Hematopoietic multipotent progenitor cell treated with erythropoietin and hydrocortisone succinate and interleukin-3 and kit ligand, for 15 days (in vitro differentiated cells): ENCODE measurements around the gene SLC2A9.
"Not testable (repeated sequence)": the region's sequence is repeated elsewhere in the genome, so short reads cannot be mapped to it uniquely, and the experiment has no call there.

ENCODE experiments used
- DNase-seq: peaks from one replicate; pipeline ENCODE4 v3.0.0-alpha.2; 2015; ENCODE audit warnings: low spot score

Gene SLC2A9

DNA sequence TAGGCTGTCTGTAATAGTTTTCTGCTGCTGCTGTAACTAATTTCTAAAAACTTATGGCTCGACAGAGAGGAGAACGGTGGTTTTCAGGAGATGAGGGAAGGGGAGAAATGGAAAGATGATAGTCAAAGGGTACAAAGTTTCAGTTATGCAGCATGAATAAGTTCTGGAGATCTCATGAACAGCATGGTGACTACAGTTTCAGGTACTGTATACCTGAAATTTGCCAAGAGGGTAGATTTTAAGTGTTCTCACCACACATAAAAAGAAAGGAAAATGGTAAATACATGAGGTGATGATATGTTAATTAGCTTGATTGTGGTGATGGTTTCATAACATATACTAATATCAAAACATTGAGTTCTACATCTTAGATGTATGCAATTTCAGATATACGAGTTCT lies 205.0 kb downstream of the SLC2A9 start:
- DNase-seq: no peak

DNA sequence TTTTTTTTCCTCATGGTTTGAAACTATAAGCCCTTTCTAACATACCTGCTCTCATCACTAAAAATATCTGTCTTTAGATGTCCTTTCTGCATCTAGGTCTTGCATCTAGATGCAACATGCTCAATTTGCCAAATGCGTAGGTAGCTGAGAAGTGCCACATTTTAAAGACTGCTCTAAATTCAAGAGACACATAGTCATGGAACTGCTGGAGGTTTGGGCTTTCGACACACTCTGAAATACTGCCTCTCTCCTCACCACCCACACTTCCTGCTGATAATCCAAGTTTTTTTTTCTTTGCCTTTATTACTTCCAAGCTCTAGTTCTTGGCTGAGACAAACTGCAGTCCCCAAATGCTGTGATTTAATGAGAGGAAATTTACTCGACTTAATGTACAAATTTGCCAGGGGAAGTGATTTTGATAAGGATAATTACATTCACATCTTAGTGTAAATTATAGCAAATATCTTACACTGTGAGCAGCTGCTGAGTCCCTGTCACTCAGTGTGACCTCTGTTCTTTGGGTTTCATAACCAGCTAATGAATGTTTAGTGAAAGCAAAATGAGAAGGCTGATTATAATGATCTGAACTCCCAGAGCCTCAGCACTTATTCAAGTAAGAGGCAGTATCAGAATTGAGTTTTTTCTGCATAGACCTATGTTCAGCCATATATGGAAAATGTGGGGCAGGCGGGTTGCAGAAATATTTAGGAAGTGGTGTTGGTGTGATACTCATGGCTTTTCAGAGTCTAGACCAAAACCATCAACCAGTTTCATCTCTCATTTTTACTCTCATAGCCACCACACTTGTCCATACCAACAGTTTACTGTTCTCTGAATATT lies 208.6 kb downstream of the SLC2A9 start:
- DNase-seq: no peak

DNA sequence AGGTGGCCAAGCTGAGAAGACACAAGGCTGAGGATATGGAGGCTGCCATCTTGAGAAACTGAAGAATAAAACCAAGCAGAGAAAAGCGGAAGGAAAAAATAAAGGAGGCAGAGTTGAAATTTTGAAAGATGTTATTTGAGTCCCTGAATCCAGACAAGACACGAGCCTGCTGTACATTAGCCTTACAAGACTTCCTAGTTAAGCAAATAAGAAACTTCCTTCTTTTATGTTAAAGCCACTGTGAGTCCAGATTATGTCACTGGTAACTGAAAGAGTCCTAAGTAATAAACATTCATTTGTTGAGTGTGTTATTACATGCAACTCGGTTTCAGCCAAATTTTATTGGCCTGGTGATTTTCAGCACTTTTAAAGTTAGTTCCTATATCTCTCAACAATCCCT lies 209.5 kb downstream of the SLC2A9 start:
- DNase-seq: no peak

DNA sequence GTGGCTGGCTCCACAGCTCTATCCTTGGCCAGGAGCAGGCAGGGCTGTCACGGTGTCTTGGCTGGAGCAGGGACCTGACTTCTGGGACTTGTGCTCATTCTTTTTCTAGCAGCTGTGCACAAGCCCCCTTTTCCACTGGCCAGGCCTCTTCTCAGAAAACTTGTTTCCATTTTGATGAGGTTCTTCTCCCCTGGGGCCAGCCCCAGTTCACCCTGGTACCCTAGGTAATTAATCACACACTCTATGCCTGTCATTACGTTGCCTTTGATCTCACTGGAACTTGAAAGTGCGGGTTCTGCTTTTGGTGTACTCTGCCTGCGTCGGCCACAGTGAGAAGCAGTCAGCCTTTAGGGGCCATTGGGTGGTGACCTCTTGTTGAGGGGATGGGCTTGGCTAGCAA lies 213.2 kb downstream of the SLC2A9 start:
- DNase-seq: no peak

DNA sequence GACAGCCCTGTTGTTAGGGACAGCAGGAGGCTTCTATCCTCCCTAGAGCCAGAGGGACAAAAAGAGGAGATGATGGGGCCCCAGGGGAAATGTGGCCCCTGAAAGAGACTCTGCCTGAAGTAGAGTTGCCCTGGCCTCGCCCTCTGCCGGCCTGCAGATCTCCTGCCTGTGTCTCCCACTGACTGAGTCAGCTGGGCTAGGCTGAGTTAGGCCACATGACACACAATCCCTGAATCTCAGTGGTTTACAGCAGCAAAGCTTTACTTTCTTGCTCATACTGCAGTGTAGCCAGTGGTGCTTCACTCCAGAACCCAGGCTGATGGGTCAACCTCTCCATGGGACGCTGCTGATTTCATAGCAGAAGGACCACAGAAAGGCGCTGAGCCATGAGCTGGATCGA lies 216.4 kb downstream of the SLC2A9 start:
- DNase-seq: no peak

DNA sequence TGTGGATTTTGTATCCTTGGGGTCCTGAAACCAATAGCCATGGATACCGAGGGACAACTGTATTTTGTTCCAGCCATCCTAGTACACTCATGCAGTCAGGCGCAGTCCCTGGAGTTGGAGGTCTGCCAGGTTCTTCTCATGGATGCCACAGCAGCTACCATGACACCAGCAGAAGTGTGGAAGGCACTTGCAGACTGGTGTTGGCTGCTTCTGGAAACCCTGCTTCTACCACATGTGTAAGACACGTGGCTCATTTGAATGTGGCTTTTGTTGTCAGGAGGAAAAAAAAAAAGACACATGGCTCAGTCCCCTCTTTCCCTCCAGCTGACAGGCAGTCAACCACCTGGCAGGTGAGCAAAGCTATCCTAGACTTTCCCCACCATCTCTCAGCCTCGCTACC lies 220.4 kb downstream of the SLC2A9 start:
- DNase-seq: no peak

DNA sequence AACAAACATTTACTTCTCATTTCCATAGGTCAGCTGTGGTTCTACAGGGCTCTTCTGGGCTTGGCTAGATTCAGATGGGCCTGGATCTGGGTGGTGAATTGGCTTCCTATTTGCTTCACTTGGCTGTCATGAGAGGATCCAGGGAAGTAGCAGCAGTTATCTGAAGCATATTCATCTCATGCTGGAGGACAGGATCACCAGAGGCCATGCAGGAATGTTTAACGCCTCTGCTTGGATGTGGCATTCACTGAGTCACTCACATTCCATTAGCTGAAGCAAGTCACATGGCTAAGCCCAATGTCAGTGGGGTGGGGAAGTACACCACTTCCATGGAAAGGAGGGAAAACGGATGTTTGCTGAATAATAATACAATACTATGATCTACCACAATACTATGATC lies 224.7 kb downstream of the SLC2A9 start:
- DNase-seq: not testable (repeated sequence)

DNA sequence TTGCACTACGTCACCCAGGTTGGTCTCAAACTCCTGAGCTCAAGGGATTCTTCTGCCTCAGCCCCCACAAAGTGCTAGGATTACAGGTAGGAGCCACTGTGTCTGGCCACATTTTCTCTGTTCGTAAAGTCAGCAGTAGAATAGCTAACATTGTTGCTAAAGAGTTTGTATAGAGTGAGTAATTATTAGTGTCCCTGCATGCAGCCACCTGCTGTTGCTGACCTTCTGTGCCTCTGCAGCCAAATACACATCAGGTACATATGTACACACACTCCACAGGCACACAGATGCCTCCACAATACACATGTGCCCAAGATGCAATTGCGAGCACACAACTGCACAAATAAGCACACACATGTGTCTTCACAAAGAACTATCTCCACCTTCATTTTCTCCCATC lies 228.9 kb downstream of the SLC2A9 start:
- no peak for DNase-seq

DNA sequence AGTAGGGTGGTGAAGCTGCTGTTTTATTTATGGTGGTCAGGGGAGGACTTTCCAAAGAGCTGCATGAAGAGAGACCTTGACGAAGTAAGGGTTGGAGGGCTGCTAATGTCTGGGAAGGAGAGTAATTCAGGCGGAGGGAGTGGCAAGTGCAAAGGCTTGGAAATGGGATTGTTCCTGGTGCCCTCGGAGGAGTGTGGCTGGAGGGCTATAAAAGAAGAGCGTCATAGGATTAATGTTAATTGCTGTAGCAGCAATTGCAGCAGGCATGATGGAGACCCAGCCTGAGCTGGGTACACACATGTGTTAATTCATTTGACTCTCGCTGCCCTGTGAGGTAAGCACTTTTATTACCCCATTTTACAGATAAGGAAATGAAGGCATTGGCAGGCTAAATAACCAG lies 235.4 kb downstream of the SLC2A9 start:
- DNase-seq: not testable (repeated sequence)

DNA sequence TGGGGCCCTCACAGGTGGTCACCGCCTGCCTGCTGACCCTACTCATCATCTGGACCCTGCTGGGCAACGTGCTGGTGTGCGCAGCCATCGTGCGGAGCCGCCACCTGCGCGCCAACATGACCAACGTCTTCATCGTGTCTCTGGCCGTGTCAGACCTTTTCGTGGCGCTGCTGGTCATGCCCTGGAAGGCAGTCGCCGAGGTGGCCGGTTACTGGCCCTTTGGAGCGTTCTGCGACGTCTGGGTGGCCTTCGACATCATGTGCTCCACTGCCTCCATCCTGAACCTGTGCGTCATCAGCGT lies 239.2 kb downstream of the SLC2A9 start:
- DNase-seq: no peak

DNA sequence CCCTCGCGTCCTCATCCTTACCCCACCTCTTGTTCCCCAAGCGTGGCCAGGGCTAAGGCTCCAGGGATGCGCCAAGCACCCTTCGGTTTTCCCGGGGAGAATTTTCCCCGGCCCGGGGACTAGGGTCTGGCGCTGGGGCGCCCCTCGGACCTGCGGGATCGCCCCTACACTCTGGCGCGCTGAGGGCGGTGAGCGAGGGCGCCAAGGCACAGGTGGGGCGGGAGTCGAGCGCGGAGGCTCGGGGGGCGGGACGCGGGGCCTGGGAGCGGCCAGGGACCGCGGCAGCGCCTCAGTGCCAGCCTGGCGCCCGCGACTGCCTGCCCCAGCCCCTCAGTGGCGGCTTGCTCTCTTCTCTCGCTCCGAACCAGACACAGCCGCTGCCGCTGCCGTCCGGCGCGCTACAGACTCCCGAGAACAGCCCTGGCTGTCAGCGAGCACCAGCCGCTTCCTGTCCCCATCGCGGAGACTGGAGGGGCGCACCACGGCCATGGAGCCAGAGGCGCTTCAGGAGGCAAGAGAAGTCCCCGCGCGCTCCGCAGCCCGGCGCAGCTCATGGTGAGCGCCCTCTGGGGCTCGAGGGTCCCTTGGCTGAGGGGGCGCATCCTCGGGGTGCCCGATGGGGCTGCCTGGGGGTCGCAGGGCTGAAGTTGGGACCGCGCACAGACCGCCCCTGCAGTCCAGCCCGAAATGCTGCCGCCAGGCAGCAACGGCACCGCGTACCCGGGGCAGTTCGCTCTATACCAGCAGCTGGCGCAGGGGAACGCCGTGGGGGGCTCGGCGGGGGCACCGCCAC lies 239.8 kb downstream of the SLC2A9 start, which contains the start of gene DRD5:
Gene DRD5 (plus strand): TSS at position 292 of the 793 bp plus-strand sequence. CDS start 396 bp downstream, at position 688.
- DNase-seq: no peak
